ELF-1 (cell line): ENCODE data around the gene RNF125.
A peak's percentile ranks its signal among the peaks of the same experiment; 100 is the strongest.

Experiments used
- DNase-seq: peaks from one replicate; pipeline ENCODE4 v3.0.0-alpha.2; 2016; ENCODE audit warnings: low read depth, low spot score

Gene RNF125

DNA sequence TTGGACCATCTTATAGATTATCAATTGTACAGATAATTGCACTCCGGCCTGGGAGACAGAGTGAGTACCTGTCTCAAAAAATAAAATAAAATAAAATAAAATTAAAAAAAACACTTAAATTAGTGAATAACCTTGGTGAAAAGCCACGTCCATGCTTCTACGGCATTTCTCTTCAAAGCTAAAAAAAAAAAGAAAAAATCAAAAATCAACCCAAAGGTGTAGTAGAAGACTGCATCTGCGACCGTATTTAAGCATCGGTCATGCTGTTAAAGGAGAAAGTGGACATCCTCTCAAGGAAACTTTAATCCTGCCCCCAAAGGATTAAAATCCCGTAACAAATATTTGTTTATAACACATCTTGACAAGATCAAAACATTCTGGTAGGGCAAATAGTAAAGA, 72.7 kb downstream of the RNF125 start:
- DNase-seq: no peak

DNA sequence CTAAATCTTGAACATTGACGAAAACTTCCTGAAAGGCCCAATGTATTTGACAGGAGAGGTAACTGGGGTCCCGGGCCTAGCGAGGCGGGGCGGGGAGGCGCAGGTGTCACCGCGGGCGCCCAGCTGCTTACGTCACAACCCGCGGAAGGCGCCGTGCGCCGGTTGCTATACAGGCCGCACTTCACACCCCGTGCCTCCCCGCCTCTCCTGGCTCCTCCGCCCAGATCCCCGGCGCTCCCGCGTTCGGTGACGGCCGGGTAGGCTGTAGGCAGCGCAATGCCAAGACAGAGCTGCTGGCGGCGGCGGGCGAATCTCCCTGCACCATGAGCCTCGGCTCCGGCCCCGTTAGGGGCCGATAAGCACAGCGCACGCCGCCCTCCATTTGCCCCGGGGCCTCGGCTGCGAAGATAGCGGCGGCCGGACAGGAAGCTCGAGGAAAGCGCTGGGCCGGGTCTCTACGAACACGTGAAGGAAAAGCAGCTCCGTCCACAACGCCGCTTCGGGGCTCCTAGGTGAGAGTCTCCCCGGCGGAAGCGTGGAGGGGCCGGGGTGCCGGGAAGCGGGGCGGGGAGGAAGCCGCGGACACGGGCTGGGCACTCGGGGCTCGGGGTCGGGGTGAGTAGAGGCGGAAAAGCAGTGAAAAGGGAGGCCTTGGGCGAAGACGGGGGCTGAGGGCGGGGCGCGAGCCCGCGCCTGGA, 73.2 kb downstream of the RNF125 start, which contains the start of gene RNF138:
RNF138 (plus strand) TSS at position 151 of the 698 bp plus-strand sequence. CDS start 903 bp downstream, outside the sequence.
- DNase-seq: peak; percentile 94

DNA sequence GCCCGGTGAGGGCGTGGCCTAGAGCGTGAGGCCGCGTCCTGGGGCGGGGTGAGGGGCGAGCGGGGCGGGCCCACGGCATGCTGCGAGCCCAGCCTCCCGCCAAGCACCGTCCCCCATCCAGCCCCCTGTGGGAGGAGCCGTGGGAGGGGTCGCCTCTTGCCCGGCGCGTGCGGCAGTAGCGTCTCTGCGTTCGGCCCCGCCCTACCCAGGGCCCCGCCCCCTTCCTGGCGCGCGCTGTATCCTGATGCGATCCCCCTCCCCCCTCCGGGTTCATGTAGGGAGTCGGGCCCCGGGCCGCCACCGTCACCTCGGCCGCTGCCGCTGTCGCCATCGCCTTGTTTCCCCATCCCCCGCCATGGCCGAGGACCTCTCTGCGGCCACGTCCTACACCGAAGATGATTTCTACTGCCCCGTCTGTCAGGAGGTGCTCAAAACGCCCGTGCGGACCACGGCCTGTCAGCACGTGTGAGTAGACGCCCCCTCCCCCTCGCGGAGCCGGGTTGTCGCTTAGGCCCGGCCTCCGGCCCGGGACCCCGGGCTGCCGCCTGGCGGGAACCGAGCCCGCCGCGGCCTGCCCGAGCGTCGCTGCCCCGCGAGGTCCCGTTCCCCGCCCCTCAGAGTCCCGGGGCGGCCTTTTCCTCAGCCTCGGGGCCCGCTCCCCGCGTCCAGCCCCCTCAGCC, 73.9 kb downstream of the RNF125 start:
- DNase-seq: peak; percentile 97

DNA sequence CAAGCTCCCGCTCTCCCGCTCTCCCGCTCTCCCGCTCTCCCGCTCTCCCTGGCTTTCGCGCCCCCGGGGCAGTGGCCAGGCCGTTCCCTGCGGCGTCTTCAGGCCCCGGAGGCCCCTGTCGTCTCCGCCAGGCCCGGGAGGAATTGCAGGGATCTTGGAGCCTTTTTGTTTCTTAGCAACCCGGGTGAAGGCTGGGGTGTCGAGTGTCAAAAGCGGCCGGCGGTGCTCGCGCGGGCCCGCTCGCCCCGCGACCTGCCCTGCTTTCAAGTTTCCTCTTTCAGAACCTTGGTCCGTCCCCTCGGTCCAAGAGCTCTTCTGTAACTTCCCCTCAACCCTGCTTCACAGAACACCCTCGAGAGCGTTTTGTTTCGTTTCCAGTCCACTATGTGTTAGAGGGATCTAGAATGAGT, 74.5 kb downstream of the RNF125 start:
- peak; percentile 85 for DNase-seq

DNA sequence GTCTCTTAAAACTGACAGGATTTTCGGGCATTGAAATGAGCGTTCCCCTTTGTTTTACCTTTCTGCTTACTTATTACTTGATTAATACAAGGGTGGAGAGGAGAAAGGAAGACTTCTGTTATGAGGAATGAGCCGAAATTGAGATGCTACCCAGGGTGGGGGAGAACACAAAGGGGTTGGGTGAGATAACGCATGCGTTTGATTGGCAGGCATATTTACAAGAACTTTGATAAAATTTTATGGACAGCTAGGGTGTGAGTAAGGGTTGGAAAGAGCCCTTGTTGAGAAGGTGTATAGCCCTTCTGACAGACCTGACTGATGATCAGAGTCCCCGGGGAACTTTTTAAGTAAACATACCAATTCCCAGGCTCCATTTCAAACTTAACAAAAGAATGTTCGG, 74.9 kb downstream of the RNF125 start:
- DNase-seq: no peak

DNA sequence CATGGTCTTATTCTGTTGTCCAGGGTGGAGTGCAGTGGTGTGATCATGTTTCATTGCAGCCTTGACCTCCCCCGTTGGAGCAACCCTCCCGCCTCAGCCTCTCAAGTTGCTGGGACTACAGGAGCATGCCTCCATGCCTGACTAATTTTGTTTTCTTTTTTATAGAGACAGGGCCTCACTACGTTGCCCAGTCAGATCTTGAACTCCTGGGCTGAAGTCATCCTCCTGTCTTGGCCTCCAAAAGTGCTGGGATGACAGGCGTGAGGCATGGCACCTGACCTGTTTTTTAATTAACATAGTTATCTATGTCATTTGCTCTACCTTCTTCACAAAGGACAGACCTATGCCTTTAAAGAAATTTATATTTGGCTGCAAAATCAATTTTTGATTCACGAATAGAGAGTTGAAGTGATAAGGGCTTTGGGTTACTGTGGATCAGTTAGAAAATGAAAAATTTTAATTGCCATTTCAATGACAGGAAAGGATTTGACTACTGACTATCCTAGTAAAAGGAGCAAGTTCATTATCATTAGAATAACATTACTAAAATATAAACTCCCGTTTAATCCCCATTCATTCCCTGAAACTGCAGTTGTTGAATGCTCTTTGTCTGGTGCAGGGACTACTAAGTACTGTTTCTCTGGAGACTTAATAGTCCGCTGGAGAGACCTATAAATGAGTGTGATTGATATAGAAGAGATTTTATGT, 76.7 kb downstream of the RNF125 start:
- no peak for DNase-seq

DNA sequence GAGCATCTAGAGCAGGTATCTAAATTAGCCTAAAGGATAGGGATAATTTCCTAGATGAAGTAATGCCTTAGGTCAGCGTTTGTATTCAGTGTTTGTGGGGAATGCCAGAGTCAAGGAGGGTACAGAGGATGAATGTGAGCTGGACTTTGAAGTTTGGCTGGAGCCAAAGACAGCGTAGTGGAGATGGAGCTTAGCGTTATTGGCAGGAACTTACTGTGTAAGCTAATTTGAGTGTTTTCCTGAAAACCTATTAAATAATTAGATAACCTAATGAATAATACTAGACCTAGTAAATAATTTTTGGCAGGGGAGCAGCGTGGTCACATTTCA, 77.2 kb downstream of the RNF125 start:
- DNase-seq: no peak

GRCh38 chr18:32096946-32097345, 78.3 kb downstream of the RNF125 start:
- no peak for DNase-seq

GRCh38 chr18:32104516-32104915, 85.9 kb downstream of the RNF125 start:
- DNase-seq: no peak

DNA sequence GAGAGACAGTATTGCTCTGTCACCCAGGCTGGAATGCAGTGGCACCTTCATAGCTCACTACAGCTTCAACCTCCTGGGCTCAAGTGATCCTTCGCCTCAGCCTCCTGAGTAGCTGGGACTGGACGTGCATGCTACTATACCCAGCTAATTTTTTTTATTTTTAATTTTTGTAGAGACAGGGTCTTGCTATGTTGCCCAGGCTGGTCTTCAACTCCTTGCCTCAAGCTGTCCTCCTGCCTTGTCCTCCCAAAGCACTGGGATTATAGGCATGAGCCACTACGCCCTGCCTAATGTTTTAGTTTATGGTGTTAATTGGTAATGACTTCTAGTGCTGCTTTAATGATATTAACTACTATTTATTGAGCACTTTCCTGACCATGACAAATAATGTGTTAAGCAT, 91.4 kb downstream of the RNF125 start:
- no peak for DNase-seq

DNA sequence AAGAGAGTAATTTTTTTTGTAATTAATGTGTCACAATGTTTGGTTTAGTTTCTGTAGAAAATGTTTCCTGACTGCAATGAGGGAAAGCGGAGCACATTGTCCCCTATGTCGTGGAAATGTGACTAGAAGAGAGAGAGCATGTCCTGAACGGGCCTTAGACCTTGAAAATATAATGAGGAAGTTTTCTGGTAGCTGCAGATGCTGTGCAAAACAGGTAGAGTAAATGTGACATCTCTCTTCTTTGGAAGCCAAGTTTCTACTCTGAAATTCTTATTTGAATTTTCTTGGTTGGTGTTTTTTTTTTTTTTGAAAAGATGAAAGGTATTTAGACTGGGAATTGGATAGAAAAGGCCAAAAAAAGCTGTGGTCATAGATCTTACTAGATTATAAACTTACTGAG, 93.1 kb downstream of the RNF125 start:
- no peak for DNase-seq

GRCh38 chr18:32112826-32113225, 94.2 kb downstream of the RNF125 start:
- no peak for DNase-seq

GRCh38 chr18:32114293-32114942, 95.8 kb downstream of the RNF125 start:
- no peak for DNase-seq

DNA sequence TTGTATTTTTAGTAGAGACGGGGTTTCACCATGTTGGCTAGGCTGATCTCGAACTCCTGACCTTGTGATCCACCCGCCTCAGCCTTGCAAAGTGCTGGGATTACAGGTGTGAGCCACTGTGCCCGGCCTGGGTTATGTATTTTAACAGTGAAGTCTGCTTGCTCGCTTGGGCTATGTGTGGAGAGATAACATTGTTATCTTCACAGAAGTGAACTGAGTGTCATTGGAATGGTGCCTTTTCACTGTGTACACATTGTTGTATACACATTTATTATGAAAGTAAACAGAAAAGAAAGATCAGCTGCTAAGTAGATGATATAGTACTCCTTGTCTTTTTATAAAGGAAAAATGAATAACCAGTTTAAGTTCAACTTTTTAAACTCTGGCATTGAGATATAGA, 103.4 kb downstream of the RNF125 start:
- no peak for DNase-seq
